ENCODE results near the gene KLHDC4. TPM values are rescaled to one million over a fixed set of nuclear protein-coding genes. Genes with fewer than 3 reads are reported as not detected.
A peak's percentile ranks its signal among the peaks of the same experiment; 100 is the strongest.
"Not testable (repeated sequence)": the region's sequence is repeated elsewhere in the genome, so short reads cannot be mapped to it uniquely, and the experiment has no call there.

KLHDC4 gene
- total RNA-seq, 1 donor from 2014 or later = 19.0 TPM

DNA sequence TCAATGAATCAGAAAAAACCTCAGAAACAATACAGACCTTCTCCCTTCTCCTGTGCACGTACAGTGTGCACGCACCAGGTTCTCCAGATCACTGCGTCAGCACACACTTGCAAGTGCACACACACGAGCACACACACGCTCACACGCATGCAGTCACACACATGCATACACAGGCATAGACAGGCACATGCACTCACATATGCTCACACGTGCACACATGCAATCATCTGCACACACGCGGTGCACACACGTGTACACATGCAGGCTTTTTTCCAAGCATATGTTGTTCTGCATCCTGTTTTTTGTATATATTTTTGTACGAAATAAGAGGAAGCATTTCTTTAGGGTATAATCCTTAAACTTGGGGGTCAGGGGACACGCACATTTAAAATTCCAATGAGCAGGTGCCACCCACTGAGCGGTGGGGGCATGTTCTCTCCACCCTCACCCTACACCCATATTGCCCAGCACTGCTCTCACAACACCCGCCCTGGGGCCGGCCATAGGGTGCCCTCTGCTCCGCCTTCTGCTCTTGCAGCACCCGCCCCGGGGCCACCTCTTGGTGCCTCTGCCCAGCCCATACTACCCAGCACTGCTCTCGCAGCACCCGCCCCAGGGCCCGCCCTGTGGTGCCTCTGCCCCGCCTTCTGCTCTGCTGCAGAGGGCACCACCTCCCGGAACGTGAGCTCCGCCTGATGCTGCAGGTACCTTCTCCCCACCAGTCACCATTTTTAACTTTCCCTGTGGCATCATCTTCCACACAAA is 20.9 kb downstream of the KLHDC4 start:
- DNase-seq (ENCODE audit: low read depth in 2 of 2) = no peak

DNA sequence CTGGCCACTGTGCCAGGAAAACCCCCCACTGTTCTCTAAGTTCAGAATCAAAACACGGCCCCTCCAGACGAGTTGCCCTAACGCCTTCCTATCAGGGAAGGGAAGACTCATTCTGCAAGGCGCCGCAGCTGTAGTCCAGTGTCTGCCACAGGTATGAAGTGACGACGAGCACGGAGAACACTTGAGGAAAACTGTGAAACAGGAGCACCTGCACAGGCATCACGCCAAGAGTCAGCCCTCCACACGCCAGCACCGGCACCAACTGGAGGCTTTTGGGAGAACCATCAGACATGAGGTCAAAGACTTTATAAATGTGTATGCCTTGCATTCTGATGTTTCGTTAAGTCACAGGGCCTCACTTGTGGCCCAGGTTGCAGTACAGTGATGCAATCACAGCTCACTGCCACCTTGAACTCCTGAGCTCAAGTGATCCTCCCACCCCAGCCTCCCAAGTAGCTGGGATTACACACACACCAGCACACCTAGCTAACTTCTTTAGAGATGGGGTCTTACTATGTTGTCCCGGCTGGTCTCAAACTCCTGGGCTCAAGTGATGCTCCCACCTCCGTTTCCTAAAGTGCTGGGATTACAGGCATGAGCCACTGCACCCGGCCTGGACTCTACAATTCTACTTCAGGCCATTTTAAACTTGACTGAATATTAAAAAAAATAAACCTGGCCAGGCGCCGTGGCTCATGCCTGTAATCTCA is 22.9 kb downstream of the KLHDC4 start:
- DNase-seq (ENCODE audit: low read depth in 2 of 2) = no peak

DNA sequence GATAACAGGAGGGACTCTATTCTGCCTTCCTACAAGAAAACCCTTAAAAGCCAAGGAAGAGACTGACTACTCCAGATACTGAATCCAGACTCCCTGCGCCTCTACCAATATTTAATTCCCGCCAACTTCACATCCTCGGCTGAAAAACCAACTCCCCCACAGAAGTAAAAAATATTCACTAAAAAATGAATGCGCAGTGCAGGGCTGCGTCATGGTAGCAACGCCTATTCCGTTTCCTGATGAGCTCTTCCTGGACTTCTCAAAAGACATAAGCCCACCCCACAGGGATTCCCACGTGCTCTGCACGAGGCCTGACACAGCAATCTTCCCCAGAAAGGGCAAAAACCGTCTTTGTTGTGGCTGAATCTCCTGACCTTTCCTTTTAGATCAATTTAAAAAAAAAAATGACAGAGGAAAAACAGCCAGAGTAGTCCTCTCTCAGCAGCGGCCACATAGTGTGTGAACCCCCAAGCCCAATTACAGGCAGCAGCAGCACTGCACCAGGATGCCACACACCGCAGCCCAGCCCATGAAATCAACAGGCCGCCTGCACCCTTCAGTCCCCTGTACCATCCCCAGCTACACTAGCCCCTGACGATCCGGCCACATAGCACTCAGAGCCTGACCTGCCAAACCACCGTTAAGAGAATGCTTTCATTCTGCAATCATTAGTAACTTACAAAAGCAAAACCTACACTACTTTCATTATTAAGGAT is 23.9 kb downstream of the KLHDC4 start:
- DNase-seq (ENCODE audit: low read depth in 2 of 2) = no peak

DNA sequence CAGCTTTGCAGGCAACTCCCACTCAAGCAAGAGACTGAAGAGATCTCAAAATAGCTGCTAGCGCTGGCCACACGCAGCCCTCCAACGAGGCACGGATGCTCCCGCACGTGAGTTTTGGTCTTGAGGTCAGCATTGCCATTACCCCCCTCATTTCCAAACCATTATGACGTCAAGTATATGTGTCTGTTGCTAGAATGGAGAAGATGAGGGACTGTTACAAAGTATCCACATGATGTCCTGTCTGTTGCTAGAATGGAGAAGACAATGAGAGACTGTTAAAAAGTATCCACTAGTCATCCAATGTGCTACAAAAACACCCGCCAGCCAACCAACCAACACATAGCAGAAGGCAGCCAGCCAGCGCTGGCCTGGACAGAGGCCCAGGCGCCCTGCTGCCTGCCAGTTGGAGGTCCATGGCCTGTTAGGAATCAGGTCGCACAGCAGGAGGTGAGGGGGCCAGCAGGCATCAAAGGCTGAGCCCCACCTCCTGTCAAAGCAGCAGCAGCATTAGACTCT is 24.8 kb downstream of the KLHDC4 start:
- DNase-seq (ENCODE audit: low read depth in 2 of 2) = peak in 1 of 2 donors; percentile 67

DNA sequence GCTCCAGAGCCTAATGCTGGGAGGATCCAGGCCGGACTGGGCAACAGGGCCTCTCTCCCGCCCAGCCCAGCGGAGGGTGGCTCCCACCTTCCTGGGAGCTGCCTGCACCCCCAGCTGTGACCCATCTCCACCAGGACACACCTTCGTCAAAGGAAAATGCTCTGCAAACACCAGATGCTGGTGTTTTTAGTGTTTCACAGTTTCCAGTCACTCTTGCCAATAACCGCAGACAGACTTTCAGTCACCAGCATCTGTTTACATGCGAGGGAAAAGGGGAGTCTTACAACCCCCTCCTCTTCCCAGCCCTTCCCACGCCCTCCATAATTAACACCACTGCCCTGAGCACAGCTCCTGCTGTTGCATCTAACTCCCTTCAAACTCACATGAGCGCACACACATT is 25.3 kb downstream of the KLHDC4 start:
- peak in 1 of 2 donors; percentile 35 for DNase-seq (ENCODE audit: low read depth in 2 of 2)

DNA sequence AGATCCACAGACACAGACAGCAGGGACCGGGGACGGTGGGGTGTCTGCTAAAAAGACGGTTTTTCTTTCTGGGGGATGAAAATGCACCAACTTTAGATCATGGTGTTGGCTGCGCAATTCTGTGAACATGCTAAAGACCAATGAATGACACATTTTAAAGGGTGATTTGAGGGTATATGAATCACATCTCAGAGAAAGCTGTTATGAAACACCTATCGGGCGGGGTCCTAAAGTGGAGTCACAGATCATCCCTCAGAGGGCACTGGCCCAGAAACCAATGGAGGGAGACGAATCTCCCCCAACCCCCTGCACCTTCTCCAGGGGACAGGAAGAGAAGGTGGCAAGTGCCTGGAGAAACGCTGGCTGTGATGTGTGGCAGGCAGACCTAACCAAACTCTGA is 26.0 kb downstream of the KLHDC4 start:
- no peak for DNase-seq (ENCODE audit: low read depth in 2 of 2)

DNA sequence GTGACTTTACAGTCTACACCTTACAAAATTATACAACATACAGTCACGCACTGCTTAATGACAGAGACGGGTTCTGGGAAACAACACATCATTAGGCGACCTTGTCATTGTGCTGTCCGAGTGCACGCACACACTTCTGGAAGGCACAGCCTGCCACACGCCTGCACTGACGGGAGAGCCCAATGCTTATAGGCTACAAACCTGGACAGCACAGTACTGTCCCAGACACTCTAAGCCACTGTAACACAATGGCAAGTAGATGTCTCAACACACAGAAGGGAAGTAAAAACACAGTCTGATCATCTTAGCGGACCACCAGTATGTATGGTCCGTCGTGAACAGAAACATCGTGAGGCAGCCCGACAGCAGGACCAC is 29.8 kb downstream of the KLHDC4 start:
- DNase-seq (ENCODE audit: low read depth in 2 of 2) = no peak

DNA sequence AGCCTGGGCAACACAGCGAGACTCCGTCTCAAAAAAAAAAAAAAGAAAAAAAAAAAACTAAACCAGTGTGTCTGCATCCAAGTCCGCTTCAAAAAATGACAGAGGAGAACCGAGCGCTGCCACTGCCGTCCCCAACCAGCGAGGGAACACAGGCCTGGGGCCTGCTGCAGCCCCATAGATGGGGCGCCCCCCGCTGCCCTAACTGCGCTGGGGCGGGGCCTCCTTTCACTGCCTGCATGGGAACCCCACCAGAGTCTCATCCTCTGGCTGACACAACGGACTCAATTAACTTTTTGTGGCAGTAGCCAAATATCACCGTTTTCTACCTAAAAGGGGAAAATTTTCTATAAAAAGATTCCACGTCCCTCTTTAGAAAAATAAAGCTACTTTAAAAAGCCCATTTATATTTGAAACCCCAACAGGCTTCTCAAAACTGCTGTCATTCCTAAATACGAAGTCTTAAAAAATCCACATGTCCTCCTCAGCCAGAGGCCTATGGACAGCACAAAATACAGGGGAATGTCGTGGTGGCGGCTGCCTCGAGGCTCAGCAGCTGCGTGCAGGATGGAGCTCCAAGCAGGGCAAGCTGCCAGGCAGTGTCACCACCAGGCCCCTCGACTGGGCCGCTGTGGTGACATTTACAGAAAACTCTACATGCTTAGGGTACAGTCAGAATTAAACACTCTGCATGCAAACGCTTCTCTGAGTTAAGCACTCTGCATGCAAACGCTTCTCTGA is 30.3 kb downstream of the KLHDC4 start:
- DNase-seq (ENCODE audit: low read depth in 2 of 2) = no peak

DNA sequence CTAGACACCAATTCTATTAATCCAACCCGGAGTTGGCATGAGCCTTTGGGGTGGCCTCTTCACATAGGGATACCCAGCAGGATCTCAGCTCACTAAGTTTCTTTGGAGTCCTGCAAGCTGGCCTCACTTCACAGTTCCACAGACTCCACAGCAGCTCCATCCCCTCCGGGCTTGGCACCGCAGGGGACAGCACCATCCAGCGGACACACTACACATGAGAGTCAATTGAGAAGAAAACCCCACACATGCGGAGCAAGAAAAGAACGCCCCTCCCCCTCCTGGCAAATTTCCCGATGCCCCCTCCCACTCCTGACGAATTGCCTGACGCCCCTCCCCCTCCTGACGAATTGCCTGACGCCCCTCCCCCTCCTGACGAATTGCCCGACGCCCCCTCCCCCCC is 31.1 kb downstream of the KLHDC4 start:
- no peak for DNase-seq (ENCODE audit: low read depth in 2 of 2)

DNA sequence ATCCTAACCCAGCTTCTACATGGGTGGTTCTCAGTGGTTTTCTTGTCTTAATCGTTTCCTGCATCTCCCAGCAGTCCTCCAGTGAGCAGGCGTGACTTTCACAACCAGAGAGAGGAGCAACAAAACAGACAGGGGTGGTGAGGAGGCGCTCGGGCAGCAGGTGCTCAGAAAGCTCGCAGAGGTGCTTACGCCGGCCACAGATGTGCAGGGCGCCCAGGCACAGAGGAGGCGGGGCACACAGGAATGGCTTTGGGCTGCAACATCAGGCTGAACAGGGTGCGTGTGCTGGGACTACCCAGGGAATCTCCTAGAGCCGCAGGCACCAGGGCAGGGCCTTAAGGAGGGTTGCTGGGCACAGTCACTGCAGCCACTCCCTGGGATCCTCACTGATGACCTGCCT is 32.6 kb downstream of the KLHDC4 start:
- no peak for DNase-seq (ENCODE audit: low read depth in 2 of 2)

DNA sequence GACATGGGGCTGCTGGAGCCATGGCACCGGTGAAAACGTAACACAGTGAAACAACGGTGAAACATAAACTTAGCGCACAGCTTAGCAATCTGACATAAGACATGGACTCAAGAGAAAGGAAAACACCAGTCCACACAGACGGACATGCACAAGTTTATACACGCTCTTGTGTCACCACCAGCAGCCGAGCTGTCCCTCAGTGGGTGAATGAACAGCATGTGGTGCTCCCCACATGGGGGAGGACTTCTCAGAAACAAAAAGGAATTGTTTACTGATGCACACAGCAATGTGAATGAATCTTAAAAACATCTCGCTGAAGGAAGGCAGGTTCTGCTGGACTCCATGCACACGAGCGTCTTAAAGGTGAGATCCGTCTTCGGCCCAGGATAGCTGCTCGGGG is 34.2 kb downstream of the KLHDC4 start:
- no peak for DNase-seq (ENCODE audit: low read depth in 2 of 2)

DNA sequence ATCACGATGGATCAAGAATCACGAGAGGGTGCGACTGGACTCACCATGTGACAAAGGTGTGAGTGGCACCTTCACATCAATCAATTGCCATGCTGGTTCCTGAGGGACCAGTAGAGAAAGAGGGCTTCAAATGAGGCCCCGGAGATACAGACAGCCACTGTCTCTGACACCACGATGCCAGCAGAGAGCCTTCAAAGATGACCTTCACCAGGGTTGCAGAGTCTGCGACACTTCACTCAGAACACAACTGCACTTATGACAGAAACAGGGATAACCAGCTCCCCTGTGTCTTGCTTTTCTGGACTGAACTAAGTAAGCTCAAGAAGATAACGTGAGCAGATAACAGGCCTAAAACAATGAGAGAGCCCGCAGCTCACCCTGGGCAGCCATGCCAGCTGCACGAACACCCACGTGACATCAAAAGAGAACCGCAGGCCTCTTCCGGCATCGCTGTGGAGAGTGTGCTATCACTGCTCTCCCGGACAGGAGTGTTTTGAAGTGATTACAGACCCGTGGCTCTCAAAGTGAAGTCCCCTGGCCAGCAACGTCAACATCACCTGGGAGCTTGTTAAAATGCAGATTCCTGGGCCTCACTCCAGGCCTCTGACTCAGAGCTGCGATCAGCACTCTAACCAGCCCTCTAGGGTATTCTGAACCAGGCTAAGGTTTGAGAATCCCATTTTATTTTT is 36.4 kb downstream of the KLHDC4 start:
- DNase-seq (ENCODE audit: low read depth in 2 of 2) = no peak

DNA sequence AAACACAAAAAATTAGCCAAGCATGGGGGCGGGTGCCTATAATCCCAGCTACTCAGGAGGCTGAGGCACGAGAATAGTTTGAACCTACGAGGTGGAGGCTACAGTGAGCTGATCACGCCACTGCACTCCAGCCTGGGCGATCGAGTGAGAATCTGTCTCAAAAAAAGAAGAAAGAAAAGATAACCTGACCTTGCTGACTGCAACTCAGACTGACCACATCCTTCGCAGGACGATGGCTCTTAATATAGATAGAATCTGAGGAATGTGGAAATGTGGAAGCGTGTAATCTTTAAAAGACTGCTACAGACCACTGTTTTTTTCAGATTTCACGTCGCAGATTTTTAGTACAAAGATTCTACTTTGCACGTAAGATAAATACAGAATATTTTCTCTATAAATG is 37.8 kb downstream of the KLHDC4 start:
- DNase-seq (ENCODE audit: low read depth in 2 of 2) = no peak

DNA sequence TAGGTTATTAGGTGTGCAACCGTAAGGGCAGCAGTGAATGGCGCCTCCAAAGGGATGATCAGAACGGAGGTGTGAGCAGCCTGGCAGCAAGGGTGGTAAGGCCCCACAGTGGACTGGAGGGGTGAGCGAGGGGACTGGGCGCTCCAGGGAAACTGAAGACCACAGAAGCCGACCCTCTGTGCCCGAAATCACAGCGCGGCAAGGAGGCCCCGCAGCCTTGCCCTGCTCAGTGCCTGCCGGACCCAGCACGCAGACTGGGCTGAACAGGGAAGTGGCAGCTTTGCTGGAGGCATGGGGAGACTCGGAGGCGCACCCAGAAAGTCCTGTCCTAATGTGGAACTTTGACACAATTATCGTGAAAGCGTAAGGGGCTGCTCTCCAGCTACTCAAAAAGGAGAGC is 38.4 kb downstream of the KLHDC4 start:
- no peak for DNase-seq (ENCODE audit: low read depth in 2 of 2)

DNA sequence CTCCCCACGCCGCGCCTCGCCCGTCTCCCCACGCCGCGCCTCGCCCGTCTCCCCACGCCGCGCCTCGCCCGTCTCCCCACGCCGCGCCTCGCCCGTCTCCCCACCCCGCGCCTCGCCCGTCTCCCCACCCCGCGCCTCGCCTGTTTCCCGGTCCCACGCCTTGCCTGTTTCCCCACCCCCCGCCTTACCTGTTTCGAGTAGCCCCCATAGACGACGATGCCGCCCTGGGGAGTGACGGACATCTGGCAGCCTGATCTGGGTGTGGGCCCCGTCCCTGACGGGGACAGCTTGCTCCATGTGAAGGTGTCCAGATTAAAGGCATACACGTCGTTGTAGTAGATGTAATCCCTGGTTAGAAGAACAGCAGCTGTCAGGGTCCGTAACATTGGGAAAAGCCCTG is 39.2 kb downstream of the KLHDC4 start:
- DNase-seq (ENCODE audit: low read depth in 2 of 2) = not testable (repeated sequence)

DNA sequence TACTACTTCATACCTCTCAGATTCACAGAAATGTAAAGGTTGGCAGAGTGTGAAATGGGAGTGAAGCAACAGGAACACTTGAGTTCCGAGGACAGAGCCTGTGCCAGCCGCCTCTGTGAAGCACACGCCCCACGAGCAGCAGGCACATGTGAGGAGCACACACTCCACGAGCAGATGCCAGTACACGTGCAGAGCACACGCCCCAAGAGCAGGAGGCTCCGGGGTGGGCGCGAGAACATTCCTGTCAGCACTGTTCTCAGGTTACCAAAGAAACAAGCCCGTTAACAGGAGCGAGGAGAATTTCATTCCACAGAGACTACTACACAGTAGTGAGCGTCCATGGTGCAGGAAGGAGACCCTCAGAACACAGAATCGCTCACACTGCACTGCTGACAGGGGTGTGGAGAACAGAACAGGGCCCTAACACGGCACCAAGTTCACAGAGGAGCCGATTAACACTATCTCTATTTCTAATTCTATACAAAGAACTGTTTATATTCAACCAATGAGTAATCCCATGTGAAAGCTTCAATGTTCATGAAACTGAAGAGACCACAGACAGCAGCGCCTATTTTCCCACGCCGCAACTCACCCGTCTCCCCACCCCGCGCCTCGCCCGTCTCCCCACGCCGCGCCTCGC is 40.1 kb downstream of the KLHDC4 start:
- no peak for DNase-seq (ENCODE audit: low read depth in 2 of 2)

DNA sequence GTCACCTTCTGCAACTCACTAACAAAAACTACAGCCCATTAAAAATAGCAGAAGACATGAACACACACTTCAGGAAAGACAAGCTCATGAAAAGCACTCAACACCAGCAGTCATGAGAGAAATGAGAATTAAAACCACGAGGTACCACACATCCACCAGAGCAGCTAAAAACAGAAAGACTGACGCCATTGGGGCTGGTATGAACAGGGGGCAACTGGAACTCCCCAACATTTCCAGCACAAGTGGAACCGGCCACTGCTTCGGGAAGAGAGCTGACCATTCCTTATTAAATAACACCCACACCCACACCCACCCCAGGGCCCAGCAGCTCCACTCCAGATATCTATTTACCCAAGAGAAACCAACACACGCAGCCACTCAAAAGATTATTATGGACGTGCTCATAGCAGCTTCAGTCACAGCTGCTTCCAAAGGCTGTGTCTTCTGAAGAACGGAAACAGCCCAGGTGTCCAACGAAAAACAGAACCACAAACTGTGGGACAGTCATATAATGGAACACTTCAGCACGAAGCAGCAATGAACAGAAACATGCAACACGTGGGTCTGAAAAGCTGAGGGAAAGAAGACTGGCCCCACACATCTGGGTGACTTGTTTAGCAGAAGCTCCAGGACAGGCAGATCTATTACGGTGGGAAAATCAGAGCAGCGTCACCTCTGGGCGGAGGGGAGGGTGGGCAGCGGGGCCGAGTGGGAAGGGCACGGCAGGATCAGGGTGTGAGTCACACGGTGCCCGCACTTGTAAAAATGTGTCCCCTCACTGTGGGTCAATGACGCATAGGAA is 41.1 kb downstream of the KLHDC4 start:
- DNase-seq (ENCODE audit: low read depth in 2 of 2) = no peak

DNA sequence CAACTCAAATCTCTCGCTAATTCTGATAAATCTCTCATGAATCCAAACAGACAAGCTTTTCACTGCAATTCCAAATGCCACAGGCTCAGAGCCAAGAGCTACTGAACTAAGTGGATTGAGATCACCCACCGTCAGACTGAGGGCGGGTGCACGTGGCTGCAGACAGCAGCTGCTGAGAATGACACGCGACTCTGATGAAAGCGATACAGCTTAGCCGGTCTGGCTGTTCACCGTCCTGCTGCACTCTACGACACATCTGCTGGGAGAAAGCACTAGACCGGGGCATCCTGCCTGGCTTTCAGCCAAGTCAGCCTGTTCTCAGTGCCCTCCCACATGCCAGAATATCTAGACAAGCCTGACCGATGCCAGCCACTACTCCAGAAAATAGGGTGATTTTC is 42.6 kb downstream of the KLHDC4 start:
- peak; percentile 88 to 94 for DNase-seq (ENCODE audit: low read depth in 2 of 2)

DNA sequence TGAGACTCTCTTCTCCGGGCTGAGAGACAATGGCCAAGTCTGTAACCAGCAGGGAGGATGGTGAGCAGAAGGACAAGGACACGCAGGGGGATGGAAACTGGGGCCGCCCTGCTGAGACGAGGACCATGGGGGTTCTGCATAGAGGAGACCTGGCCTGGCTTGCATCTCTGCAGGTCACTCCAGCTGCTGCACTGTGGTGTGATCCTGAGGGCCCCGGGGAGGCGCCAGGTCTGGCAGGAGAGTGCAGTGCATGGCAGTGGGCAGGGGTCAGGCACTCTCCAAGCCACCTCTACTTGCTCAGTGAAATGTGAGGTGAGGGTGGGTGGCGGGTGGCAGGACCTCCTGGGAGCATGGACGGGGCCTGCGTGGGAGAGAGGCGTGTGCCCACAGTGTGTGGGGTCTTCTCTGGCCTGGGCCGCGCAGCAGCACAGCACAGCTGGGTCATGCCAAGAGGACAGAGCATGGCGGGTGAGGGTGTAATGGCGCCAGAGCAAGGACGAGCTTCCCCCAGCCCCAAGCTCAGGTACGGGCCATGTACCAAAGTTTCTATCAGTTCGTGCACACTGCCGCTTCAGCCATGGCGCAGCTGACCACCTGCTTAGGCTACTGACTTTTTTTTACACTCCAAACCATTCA is 43.1 kb downstream of the KLHDC4 start:
- DNase-seq (ENCODE audit: low read depth in 2 of 2) = no peak

All from lung microvascular endothelial cell (primary cell).